ENCODE measurements around the gene PRICKLE1.

PRICKLE1 gene

GRCh38 chr12:42589465-42590329 lies at the start of gene PRICKLE1:
TSS of gene PRICKLE1 (minus strand) at chr12:42589746. CDS start at chr12:42472516, 117,230 bp downstream.
- no peak for DNase-seq

- no peak for DNase-seq
Observed at GRCh38 chr12:42638697-42639096, 49.2 kb upstream of the PRICKLE1 start.

- no peak for DNase-seq
Observed at GRCh38 chr12:42638011-42638410, 48.5 kb upstream of the PRICKLE1 start.

GRCh38 chr12:42636993-42637392 lies 47.4 kb upstream of the PRICKLE1 start:
- DNase-seq, result no peak

- DNase-seq, result no peak
Observed at GRCh38 chr12:42633594-42633993, 44.0 kb upstream of the PRICKLE1 start.

- no peak for DNase-seq
Observed at GRCh38 chr12:42631513-42631912, 42.0 kb upstream of the PRICKLE1 start.

GRCh38 chr12:42630314-42630713 lies 40.8 kb upstream of the PRICKLE1 start:
- DNase-seq, result no peak

GRCh38 chr12:42627151-42627550 lies 37.6 kb upstream of the PRICKLE1 start:
- no peak for DNase-seq

- DNase-seq, result no peak
Observed at GRCh38 chr12:42625611-42626010, 36.1 kb upstream of the PRICKLE1 start.

GRCh38 chr12:42617622-42618021 lies 28.1 kb upstream of the PRICKLE1 start:
- DNase-seq, result no peak

- DNase-seq, result no peak
Observed at GRCh38 chr12:42615006-42615405, 25.5 kb upstream of the PRICKLE1 start.

GRCh38 chr12:42612231-42612613 lies 22.7 kb upstream of the PRICKLE1 start:
- DNase-seq, result no peak

- DNase-seq, result no peak
Observed at GRCh38 chr12:42611571-42612230, 22.2 kb upstream of the PRICKLE1 start.

- DNase-seq, result no peak
Observed at GRCh38 chr12:42609605-42610004, 20.1 kb upstream of the PRICKLE1 start.

- no peak for DNase-seq
Observed at GRCh38 chr12:42608196-42608825, 18.8 kb upstream of the PRICKLE1 start.

GRCh38 chr12:42607584-42608058 lies 18.1 kb upstream of the PRICKLE1 start:
- DNase-seq, result no peak

- DNase-seq, result no peak
Observed at GRCh38 chr12:42606471-42606870, 16.9 kb upstream of the PRICKLE1 start.

- DNase-seq, result no peak
Observed at GRCh38 chr12:42605685-42606084, 16.1 kb upstream of the PRICKLE1 start.

GRCh38 chr12:42603246-42603990 lies 13.9 kb upstream of the PRICKLE1 start:
- no peak for DNase-seq

- no peak for DNase-seq
Observed at GRCh38 chr12:42593874-42594273, 4.3 kb upstream of the PRICKLE1 start.

GRCh38 chr12:42590330-42590934 lies 886 bp upstream of the PRICKLE1 start:
- no peak for DNase-seq

All from activated T-cell treated with anti-CD3 and anti-CD28 coated beads for 4 hours (primary cell).